GM12891 (cell line): Measurements from ENCODE around the gene MRPL53.

Source experiments
- POLR2AphosphoS5 ChIP-seq: IDR thresholded peaks from 2 replicates; pipeline ENCODE4 v1.6.1; 2011; ENCODE audit warnings: low read depth, low read length, control low read depth
- TAF1 ChIP-seq: IDR thresholded peaks from 2 replicates; pipeline ENCODE4 v1.6.1; 2011; ENCODE audit warnings: low read depth, low read length, control low read depth

- TF ChIP-seq POLR2AphosphoS5, result no peak
- no peak for TF ChIP-seq TAF1
Measured at GRCh38 chr2:74507926-74508520, 35.5 kb upstream of the MRPL53 start.
